ENCODE measurements around the gene S100A3. TPM values are rescaled to one million over a fixed set of nuclear protein-coding genes. Genes with fewer than 3 reads are reported as not detected.

The S100A3 gene
- total and polyA plus RNA-seq, 2 of the 13 experiments (the other 11 are each of a cell fraction or from before 2014, with no cell fraction given), result 2.5 to 4.5 TPM

- peak; percentile 51; the same call in 1 of the 2 replicates for TF ChIP-seq MNT (IDR thresholded peaks at IDR 0.05)
- TF ChIP-seq HCFC1 (IDR thresholded peaks at IDR 0.05; ENCODE audit: low read depth, low read length), result no peak
- TF ChIP-seq FOXJ3 (CRISPR knock-in tag; IDR thresholded peaks at IDR 0.05; ENCODE audit: borderline replicate concordance), result 0 out of 2 replicates have a peak, but pooled peaks have one; percentile 14
- no peak for TF ChIP-seq FOXA1 (IDR thresholded peaks at IDR 0.05)
- TF ChIP-seq FOXA1 (CRISPR knock-in tag; IDR thresholded peaks at IDR 0.05), result no peak
- TF ChIP-seq ZNF761 (CRISPR knock-in tag; conservative IDR thresholded peaks at IDR 0.05), result no peak
- 0 out of 2 replicates have a peak, but pooled peaks have one; percentile 46 for TF ChIP-seq TP53 (CRISPR knock-in tag; conservative IDR thresholded peaks at IDR 0.05)
- TF ChIP-seq ZNF775 (CRISPR knock-in tag; IDR thresholded peaks at IDR 0.05; ENCODE audit: borderline replicate concordance), result no peak
Observed at GRCh38 chr1:153526132-153526543, 22.9 kb downstream of the S100A3 start (continued).

- no peak for FAIRE-seq
- Histone ChIP-seq H3K4me3 (replicated peaks in 1 of 3; ENCODE audit: insufficient read depth in 1 of 3, low read depth in 2 of 3, low read length in 3 of 3) (no peak overlapping the region), H3K9ac (ENCODE audit: insufficient read depth, low read depth, low read length) (no peak overlapping the region), H3K27me3 (ENCODE audit: control insufficient read depth in 1 of 2, insufficient read depth in 2 of 2, low read length in 2 of 2) (no peaks in the 10 kb centered on the region), H3K9me3 (ENCODE audit: low read length) (no peaks in the 10 kb centered on the region), H3K79me2 (ENCODE audit: insufficient read depth, low read length) (no peaks in the 10 kb centered on the region), H4K20me1 (ENCODE audit: insufficient read depth, low read length) (no peaks in the 10 kb centered on the region), H3K36me3 (replicated peaks in 1 of 2; ENCODE audit: control insufficient read depth in 1 of 2, insufficient read depth in 2 of 2, low read length in 2 of 2) (no peaks in the 10 kb centered on the region), H3K4me2 (ENCODE audit: low read depth, low read length) (no peak overlapping the region), H3K27ac (ENCODE audit: extremely low read length, insufficient read depth, low read length) (no peak overlapping the region), H2AFZ (ENCODE audit: low read length) (peak overlapping the region; percentile 1), H3K4me1 (ENCODE audit: insufficient read depth, low read length) (peaks cover 21% of the 10 kb centered on the region)
- intact Hi-C loops (cut with micrococcal nuclease; ENCODE audit: unreplicated experiment), result no loop called here
- no peak for DNase-seq (ENCODE audit: low spot score)
- ChIA-PET CTCF (ENCODE audit: low intra/inter-chr PET ratio, low total read pairs) (no interaction called here), POLR2A (interaction anchor here (0.8 to 2.0 kb wide), 2 partner anchors 11 to 203 kb away, joined by 3 to 6 read pairs; partner anchors contain the start of genes INTS3 and S100A6)
- WGBS (ENCODE audit: low lambda C conversion rate), result 37% methylated on average over 2 of the region's 3 CpGs
- in situ Hi-C loops (cut with HindIII; ENCODE audit: extremely low pct_ligation_motif_present, low pct_unique_long_range_greater_than_20kb), result no loop called here
- BruUV-seq (replicated peaks), result no TSS peak
- no peak; the same call in 2 of the 3 replicates for ATAC-seq
- TF ChIP-seq FOXP4 (CRISPR knock-in tag; IDR thresholded peaks at IDR 0.05) (no peak), ZNF10 (CRISPR knock-in tag; IDR thresholded peaks at IDR 0.05; ENCODE audit: borderline replicate concordance, low read depth) (no peak), ZNF121 (CRISPR knock-in tag; IDR thresholded peaks at IDR 0.05) (no peak), ZSCAN5A (CRISPR knock-in tag; IDR thresholded peaks at IDR 0.05; ENCODE audit: borderline replicate concordance) (no peak), ZBTB37 (CRISPR knock-in tag; IDR thresholded peaks at IDR 0.05) (no peak), AGO2 (optimal IDR thresholded peaks at IDR 0.05; ENCODE audit: low read depth, low read length) (no peak), SKI (IDR thresholded peaks at IDR 0.05; ENCODE audit: partially characterized antibody) (no peak), PBX2 (CRISPR knock-in tag; IDR thresholded peaks at IDR 0.05) (no peak)
Observed at GRCh38 chr1:153525088-153525728, 23.9 kb downstream of the S100A3 start.

All from HepG2 (cell line).